GM12878 (cell line): ENCODE data around the gene ESM1. TPM values are rescaled to one million over a fixed set of nuclear protein-coding genes. Genes with fewer than 3 reads are reported as not detected.

ENCODE experiments used
- ATAC-seq: fragments of 200-7000 bp; cut with Tn5 transposase; 3 replicates; pipeline ENCODE4 v1.9.1; 2020; ENCODE audit warnings: mild to moderate bottlenecking, moderate library complexity
- BruUV-seq: library from RNA; stranded (reverse); fragments of 400-500 nt; replicated peaks from 2 replicates; lab custom pipeline; 2021; lab: Mats Ljungman, UMichigan
- CTCF ChIA-PET: fragments of 300-600 bp; sonication (Branson Sonifier 250); formaldehyde crosslinking; extraction: SDS; loops from one replicate; lab custom pipeline; 2021; ENCODE audit warnings: inconsistent platforms; lab: Yijun Ruan, JAX
- POLR2A ChIA-PET: fragments of 350-600 bp; formaldehyde crosslinking; extraction: SDS; loops from one replicate; lab custom pipeline; 2021; ENCODE audit warnings: inconsistent platforms; lab: Charles Lee
- RAD21 ChIA-PET: fragments of 300-600 bp; sonication (Branson Sonifier 250); formaldehyde crosslinking; loops from one replicate; lab custom pipeline; 2023; ENCODE audit warnings: antibody characterized with exemption; ENCODE audit not compliant: unreplicated experiment; lab: Charles Lee
- SMC1A ChIA-PET: fragments of 300-600 bp; sonication (Branson Sonifier 250); formaldehyde crosslinking; loops from one replicate; lab custom pipeline; 2023; ENCODE audit not compliant: unreplicated experiment, uncharacterized antibody; lab: Charles Lee
- DNase-seq: peaks from one replicate; pipeline ENCODE4 v3.0.0-alpha.2; 2011; ENCODE audit warnings: low read depth, low spot score
- FAIRE-seq: peaks from 3 replicates; lab custom pipeline; 2011; peaks lifted over from hg19 to GRCh38; lab: Jason Lieb, UNC
- H2AFZ ChIP-seq: 2 replicates; pipeline ENCODE4 v1.6.0; 2011; ENCODE audit warnings: low read depth, low read length, control low read depth; ENCODE audit not compliant: control insufficient read depth
- H3K27ac ChIP-seq: 2 replicates; pipeline ENCODE4 v1.5.1; 2011; ENCODE audit warnings: control low read depth; ENCODE audit not compliant: control insufficient read depth, insufficient read depth
- H3K27me3 ChIP-seq, 2 experiments: replicated peaks in 1 of 2; 2 replicates each; pipeline versions ENCODE4 v1.6.0 to v1.6.1; 2011; ENCODE audit warnings: low read length in 1 of 2; ENCODE audit not compliant: control insufficient read depth in 2 of 2, insufficient read depth in 2 of 2
- H3K36me3 ChIP-seq, 2 experiments: 2 replicates each; pipeline ENCODE4 v1.5.1; 2011; ENCODE audit warnings: low read length in 1 of 2; ENCODE audit not compliant: control insufficient read depth in 2 of 2, insufficient read depth in 2 of 2
- H3K4me1 ChIP-seq: 2 replicates; pipeline ENCODE4 v1.6.1; 2011; ENCODE audit warnings: mild to moderate bottlenecking, low read length, moderate library complexity, mixed read lengths; ENCODE audit not compliant: control insufficient read depth, insufficient read depth
- H3K4me2 ChIP-seq: 2 replicates; pipeline ENCODE4 v1.6.0; 2011; ENCODE audit warnings: control low read depth; ENCODE audit not compliant: control insufficient read depth, insufficient read depth
- H3K4me3 ChIP-seq: fragments of 200-600 bp; sonication (generic); 2 replicates; pipeline ENCODE4 v1.5.1; 2016
- H3K79me2 ChIP-seq: 2 replicates; pipeline ENCODE4 v1.6.0; 2011; ENCODE audit warnings: low read length; ENCODE audit not compliant: control insufficient read depth, insufficient read depth
- H3K9ac ChIP-seq: 2 replicates; pipeline ENCODE4 v1.8.0; 2011; ENCODE audit warnings: low read length, control low read depth, mixed read lengths; ENCODE audit not compliant: control insufficient read depth, insufficient read depth
- H3K9me3 ChIP-seq: replicated peaks from 3 replicates; pipeline ENCODE4 v1.5.1; 2011; ENCODE audit warnings: mild to moderate bottlenecking, low read length; ENCODE audit not compliant: control insufficient read depth, insufficient read depth
- H4K20me1 ChIP-seq: 2 replicates; pipeline ENCODE4 v1.6.0; 2011; ENCODE audit not compliant: control insufficient read depth, insufficient read depth
- STAT3 ChIP-seq: IDR thresholded peaks from 2 replicates; pipeline ENCODE4 v1.6.1; 2011; ENCODE audit warnings: low read depth, low read length, improper control_type of control experiment
- ZNF24 ChIP-seq: fragments of 450-650 bp; IDR thresholded peaks from 2 replicates; pipeline ENCODE4 v1.6.1; 2017; ENCODE audit warnings: antibody characterized with exemption, mild to moderate bottlenecking
- ZNF592 ChIP-seq: fragments of 450-650 bp; IDR thresholded peaks from 2 replicates; pipeline ENCODE4 v1.6.1; 2017; ENCODE audit warnings: mild to moderate bottlenecking, moderate library complexity
- WGBS: methylation state at CpG from one replicate; pipeline ENCODE4 v1.1.6; 2016; ENCODE audit warnings: low lambda C conversion rate; ENCODE audit not compliant: insufficient replicate concordance, insufficient coverage; ENCODE audit errors: missing lambda C conversion rate; 5-methylcytosine and 5-hydroxymethylcytosine counted together
- in situ Hi-C: fragments of 300-500 bp; cut with MboI; formaldehyde crosslinking; loops from 9 replicates; pipeline ENCODE4 v1.14.3; 2018; ENCODE audit warnings: mixed read lengths
- intact Hi-C: fragments of 100-400 bp; cut with micrococcal nuclease; formaldehyde crosslinking; loops from one replicate; pipeline ENCODE4 v1.14.2; 2022; ENCODE audit not compliant: unreplicated experiment
- polyA plus RNA-seq, 11 experiments: library from polyadenylated mRNA; depleted of rRNA in 4 of 11; unstranded in 6 of 11; stranded (reverse) in 5 of 11; fragments of >200 nt; fragmentation: Nextera tagmentation in 4 of 11; fragmentation: Illumina TruSeq in 1 of 11; extraction: Ambion mirVana in 4 of 11; extraction: Trizol in 1 of 11; gene quantifications; 1 replicate in 1 of 11; 2 replicates in 10 of 11; pipeline versions ENCODE4 v1.2.1 to v1.2.3, GENCODE V29; 2011 to 2016; ENCODE audit warnings: inconsistent platforms in 2 of 11, missing spikeins in 2 of 11, low read depth in 1 of 11
- total RNA-seq, 4 experiments: library from RNA; depleted of rRNA in 3 of 4; stranded (reverse); fragments of >200 nt in 3 of 4; fragmentation: Illumina TruSeq in 1 of 4; extraction: Trizol in 1 of 4; gene quantifications; 2 replicates each; pipeline versions ENCODE4 v1.2.1 to v1.2.3, GENCODE V29; 2013 to 2021
- TF ChIP-seq, protein P1 (sequence below): fragments of 450-650 bp; IDR thresholded peaks from 2 replicates; pipeline ENCODE4 v1.6.1; 2014; ENCODE audit warnings: mild to moderate bottlenecking
- TF ChIP-seq, protein P2 (sequence below): IDR thresholded peaks from 2 replicates; pipeline ENCODE4 v1.6.1; 2011; ENCODE audit warnings: low read depth, mild to moderate bottlenecking, low read length, moderate library complexity, borderline replicate concordance; ENCODE audit errors: extremely low read depth
- TF ChIP-seq, protein P3 (sequence below): fragments of 450-650 bp; IDR thresholded peaks from 2 replicates; pipeline ENCODE4 v1.6.1; 2016; ENCODE audit warnings: mild to moderate bottlenecking

The ESM1 gene
- total and polyA plus RNA-seq, 10 of the 15 experiments (the other 5 are each of a cell fraction or from before 2014, with no cell fraction given), result not detected

DNA sequence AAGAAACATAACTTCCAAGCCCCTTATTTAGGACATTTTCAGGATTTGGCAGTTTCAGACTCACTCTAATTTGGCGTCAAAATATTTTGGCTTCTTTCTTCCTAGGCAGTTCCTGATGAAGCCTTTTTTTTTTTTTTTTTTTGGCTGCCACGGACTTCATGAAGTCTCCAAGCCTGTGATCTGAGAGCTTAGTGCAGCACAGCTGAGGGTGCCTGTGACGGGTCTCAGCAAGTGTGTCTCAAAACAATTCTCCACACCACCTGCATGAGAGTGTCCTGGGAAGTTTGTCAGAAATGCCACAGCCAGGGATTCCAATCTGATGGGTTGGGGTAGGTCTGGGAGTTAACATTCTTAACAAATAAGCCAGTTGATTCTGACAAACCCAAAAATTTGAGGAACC lies 6.0 kb upstream of the ESM1 start:
- ChIA-PET RAD21 (no interaction called here), SMC1A (no interaction called here), CTCF (interaction anchor here (0.7 kb wide), 1 partner anchor 212 kb away, joined by 3 read pairs; no protein-coding TSS in a partner anchor), POLR2A (no interaction called here)
- H3K27ac ChIP-seq, result no peak overlapping the region
- no peak overlapping the region for H2AFZ ChIP-seq
- no peak overlapping the region for H3K4me2 ChIP-seq
- ATAC-seq (no peak), FAIRE-seq (no peak), DNase-seq (no peak)
- 40% methylated on average over 3 of the region's 3 CpGs for WGBS
- no peaks in the 10 kb centered on the region for H3K79me2 ChIP-seq
- H3K27me3 ChIP-seq, result no peaks in the 10 kb centered on the region; a peak in 2 of 4 replicates
- H3K4me1 ChIP-seq, result no peaks in the 10 kb centered on the region
- in situ Hi-C loops, result no loop called here
- no peaks in the 10 kb centered on the region for H4K20me1 ChIP-seq
- no peak overlapping the region for H3K9ac ChIP-seq
- no peaks in the 10 kb centered on the region for H3K36me3 ChIP-seq
- BruUV-seq, result no TSS peak
- no peaks in the 10 kb centered on the region for H3K9me3 ChIP-seq
- TF ChIP-seq ZNF592, result no peak
- no peak for TF ChIP-seq STAT3
- TF ChIP-seq, protein P1, sequence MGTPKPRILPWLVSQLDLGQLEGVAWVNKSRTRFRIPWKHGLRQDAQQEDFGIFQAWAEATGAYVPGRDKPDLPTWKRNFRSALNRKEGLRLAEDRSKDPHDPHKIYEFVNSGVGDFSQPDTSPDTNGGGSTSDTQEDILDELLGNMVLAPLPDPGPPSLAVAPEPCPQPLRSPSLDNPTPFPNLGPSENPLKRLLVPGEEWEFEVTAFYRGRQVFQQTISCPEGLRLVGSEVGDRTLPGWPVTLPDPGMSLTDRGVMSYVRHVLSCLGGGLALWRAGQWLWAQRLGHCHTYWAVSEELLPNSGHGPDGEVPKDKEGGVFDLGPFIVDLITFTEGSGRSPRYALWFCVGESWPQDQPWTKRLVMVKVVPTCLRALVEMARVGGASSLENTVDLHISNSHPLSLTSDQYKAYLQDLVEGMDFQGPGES, result no peak
- TF ChIP-seq ZNF24, result no peak
- TF ChIP-seq, protein P2, sequence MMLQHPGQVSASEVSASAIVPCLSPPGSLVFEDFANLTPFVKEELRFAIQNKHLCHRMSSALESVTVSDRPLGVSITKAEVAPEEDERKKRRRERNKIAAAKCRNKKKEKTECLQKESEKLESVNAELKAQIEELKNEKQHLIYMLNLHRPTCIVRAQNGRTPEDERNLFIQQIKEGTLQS, result no peak
- TF ChIP-seq, protein P3, sequence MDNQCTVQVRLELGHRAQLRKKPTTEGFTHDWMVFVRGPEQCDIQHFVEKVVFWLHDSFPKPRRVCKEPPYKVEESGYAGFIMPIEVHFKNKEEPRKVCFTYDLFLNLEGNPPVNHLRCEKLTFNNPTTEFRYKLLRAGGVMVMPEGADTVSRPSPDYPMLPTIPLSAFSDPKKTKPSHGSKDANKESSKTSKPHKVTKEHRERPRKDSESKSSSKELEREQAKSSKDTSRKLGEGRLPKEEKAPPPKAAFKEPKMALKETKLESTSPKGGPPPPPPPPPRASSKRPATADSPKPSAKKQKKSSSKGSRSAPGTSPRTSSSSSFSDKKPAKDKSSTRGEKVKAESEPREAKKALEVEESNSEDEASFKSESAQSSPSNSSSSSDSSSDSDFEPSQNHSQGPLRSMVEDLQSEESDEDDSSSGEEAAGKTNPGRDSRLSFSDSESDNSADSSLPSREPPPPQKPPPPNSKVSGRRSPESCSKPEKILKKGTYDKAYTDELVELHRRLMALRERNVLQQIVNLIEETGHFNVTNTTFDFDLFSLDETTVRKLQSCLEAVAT, result no peak
- H3K4me3 ChIP-seq, result no peak overlapping the region
- intact Hi-C loops, result no loop called here
